LNCAP (cell line): ENCODE measurements around the gene UAP1L1.

Experiments
- TF ChIP-seq, protein P1 (sequence below): fragments of 450-650 bp; IDR thresholded peaks from 2 replicates; pipeline ENCODE4 v1.5.1; 2017; ENCODE audit warnings: mild to moderate bottlenecking

UAP1L1 gene

GRCh38 chr9:137113385-137114159, 36.3 kb downstream of the UAP1L1 start:
- TF ChIP-seq, protein P1, sequence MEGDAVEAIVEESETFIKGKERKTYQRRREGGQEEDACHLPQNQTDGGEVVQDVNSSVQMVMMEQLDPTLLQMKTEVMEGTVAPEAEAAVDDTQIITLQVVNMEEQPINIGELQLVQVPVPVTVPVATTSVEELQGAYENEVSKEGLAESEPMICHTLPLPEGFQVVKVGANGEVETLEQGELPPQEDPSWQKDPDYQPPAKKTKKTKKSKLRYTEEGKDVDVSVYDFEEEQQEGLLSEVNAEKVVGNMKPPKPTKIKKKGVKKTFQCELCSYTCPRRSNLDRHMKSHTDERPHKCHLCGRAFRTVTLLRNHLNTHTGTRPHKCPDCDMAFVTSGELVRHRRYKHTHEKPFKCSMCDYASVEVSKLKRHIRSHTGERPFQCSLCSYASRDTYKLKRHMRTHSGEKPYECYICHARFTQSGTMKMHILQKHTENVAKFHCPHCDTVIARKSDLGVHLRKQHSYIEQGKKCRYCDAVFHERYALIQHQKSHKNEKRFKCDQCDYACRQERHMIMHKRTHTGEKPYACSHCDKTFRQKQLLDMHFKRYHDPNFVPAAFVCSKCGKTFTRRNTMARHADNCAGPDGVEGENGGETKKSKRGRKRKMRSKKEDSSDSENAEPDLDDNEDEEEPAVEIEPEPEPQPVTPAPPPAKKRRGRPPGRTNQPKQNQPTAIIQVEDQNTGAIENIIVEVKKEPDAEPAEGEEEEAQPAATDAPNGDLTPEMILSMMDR: no peak

DNA sequence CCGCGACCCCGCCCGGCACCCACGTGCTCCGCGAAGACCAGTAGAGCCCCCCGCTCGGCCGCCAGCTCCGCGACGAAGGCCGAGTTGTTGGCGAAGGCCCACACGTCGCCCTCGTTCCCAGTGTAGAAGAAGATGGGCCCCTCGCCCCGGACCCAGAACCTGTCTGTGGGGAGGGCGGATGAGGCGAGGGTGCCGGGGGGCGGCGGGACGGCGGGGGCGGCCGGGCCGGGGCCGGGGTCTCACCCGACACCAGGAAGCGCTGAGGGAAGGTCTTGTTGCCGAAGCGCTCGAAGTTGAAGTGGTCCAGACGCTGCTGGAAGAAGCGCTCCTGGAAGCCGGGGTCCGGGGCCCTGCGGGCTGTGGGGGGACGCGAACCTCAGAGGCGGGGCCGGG, 36.9 kb downstream of the UAP1L1 start:
- TF ChIP-seq, protein P1: no peak

- TF ChIP-seq, protein P1: no peak
Measured at GRCh38 chr9:137114613-137115393, 37.5 kb downstream of the UAP1L1 start, which contains the start of gene DPP7. DPP7 (minus strand) TSS chr9:137114733; CDS start chr9:137114713, 20 bp downstream.

DNA sequence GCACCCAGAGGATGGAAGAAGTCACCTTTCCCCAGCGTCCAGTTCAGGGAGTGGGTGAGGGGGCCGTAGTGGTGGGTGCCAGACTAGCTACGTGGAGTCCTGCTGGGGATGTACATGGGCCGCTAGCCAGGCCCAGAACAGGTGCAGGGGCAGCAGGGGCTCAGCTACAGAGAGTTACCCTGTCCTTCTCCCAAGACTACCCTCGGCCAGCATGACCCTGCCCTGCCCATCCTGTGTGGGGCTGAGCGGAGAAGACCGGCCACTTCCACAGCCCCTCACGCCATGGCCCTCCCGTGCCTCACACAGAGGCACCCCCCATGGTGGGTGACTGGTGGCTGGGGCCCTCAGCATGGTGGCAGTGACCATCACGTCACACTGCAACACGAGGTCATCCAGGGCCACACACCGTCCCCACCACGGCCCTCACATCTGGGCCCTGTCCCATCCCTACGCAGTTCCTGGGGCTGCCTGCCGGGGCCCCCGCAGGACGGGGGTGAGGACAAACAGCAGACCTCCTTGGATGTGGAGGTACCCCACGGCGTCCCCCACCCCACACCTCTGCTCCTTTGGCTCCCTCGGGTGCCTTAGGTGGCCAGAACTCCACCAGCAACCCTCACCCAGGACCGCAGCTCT, 38.2 kb downstream of the UAP1L1 start:
- TF ChIP-seq, protein P1: no peak

DNA sequence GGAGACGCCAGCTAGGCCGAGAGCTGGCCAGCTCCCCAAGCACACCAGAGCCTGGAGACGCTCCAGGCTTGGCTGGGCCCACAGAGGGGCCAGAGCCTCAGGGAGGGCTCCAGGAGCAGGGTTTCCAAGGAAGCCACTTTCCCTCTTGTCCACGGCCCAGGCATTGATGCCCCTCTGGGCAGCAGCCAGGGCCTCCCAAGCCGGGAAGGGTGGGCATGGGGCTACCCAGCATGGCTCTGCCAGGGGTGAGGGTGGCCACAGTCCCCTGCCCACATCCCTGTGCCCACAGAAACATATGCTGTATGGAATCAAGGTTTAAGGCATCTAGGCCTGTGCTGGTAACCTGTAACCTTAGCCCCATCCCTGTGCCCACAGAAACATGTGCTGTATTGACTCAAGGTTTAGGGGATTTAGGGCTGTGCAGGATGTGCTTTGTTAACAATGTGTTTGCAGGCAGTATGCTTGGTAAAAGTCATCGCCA, 38.8 kb downstream of the UAP1L1 start:
- TF ChIP-seq, protein P1: no peak

- TF ChIP-seq, protein P1: no peak
Measured at GRCh38 chr9:137116728-137117127, 39.4 kb downstream of the UAP1L1 start.

DNA sequence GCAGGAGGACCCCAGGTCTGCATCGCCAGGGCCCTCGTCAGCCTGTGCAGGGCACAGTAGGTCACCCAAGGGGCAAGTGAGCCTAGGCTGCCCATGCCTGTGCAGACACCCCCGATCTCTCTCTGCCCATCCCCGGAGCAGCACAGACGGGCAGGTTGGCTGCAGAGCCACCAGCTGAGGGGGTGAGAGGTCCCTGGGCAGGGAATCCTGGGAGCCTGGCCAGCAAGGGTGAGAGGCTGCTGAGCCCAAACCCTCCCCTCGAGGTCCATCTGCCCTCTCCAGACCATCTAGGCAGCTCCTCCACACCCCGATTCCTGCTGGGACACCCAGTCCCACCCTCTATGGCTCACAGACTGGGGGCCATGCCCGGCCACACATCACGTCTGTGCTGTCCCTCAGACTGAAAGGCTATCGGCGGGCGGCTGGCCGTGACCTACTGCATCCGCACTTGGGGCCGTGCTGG, 40.0 kb downstream of the UAP1L1 start:
- TF ChIP-seq, protein P1: no peak
